ENCODE measurements around the gene MAP3K9.

DNA sequence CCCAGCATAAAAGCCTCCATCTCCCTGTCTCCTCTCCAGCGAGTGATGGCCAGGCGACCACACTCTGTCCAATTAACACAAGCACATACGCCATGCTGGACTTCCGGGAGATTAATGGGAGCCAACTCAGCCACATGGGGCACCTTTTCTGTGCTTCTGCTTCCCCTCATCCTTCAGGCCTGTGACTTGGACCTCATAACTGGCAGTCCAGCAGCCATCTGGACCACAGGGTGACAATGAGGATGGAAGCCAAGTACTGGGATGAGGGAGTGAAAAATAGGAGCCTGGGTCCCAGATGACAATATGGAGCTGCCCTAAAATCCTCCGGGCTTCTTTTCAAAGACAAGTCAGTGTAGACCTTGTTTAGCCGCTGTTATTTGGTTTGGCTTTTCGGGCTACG is 12.8 kb downstream of the MAP3K9 start:
- TF ChIP-seq, protein P1, sequence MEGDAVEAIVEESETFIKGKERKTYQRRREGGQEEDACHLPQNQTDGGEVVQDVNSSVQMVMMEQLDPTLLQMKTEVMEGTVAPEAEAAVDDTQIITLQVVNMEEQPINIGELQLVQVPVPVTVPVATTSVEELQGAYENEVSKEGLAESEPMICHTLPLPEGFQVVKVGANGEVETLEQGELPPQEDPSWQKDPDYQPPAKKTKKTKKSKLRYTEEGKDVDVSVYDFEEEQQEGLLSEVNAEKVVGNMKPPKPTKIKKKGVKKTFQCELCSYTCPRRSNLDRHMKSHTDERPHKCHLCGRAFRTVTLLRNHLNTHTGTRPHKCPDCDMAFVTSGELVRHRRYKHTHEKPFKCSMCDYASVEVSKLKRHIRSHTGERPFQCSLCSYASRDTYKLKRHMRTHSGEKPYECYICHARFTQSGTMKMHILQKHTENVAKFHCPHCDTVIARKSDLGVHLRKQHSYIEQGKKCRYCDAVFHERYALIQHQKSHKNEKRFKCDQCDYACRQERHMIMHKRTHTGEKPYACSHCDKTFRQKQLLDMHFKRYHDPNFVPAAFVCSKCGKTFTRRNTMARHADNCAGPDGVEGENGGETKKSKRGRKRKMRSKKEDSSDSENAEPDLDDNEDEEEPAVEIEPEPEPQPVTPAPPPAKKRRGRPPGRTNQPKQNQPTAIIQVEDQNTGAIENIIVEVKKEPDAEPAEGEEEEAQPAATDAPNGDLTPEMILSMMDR (IDR thresholded peaks at IDR 0.05; ENCODE audit: extremely low read depth in 1 of 2, insufficient read depth in 1 of 2, low read depth in 1 of 2, low read length in 2 of 2) = no peak
- no peak for TF ChIP-seq MYC (IDR thresholded peaks at IDR 0.05; ENCODE audit: low read depth, low read length)
